Hepatocyte (in vitro differentiated cells): ENCODE results near the gene ISM1. TPM values are rescaled to one million over a fixed set of nuclear protein-coding genes. Genes with fewer than 3 reads are reported as not detected.

Experiments used
- DNase-seq: peaks from one replicate; pipeline ENCODE4 v3.0.0-alpha.2; 2016; ENCODE audit warnings: low spot score
- H2AFZ ChIP-seq: fragments of 200-600 bp; sonication (generic); 2 replicates; pipeline ENCODE4 v1.6.0; 2016; ENCODE audit warnings: antibody characterized with exemption, mild to moderate bottlenecking
- H3K27ac ChIP-seq: fragments of 200-600 bp; sonication (generic); 2 replicates; pipeline ENCODE4 v1.5.1; 2016; ENCODE audit warnings: mild to moderate bottlenecking
- H3K27me3 ChIP-seq: fragments of 200-600 bp; sonication (generic); 2 replicates; pipeline ENCODE4 v1.6.1; 2016
- H3K36me3 ChIP-seq: fragments of 200-600 bp; sonication (generic); replicated peaks from 2 replicates; pipeline ENCODE4 v1.5.1; 2016; ENCODE audit warnings: low read depth; ENCODE audit not compliant: insufficient read depth
- H3K4me1 ChIP-seq: fragments of 200-600 bp; sonication (generic); 2 replicates; pipeline ENCODE4 v1.5.1; 2016; ENCODE audit warnings: mild to moderate bottlenecking, moderate library complexity; ENCODE audit not compliant: insufficient read depth
- H3K4me2 ChIP-seq: fragments of 200-600 bp; sonication (generic); 2 replicates; pipeline ENCODE4 v1.6.0; 2016
- H3K4me3 ChIP-seq: fragments of 200-600 bp; sonication (generic); 2 replicates; pipeline ENCODE4 v1.5.1; 2016; ENCODE audit warnings: mild to moderate bottlenecking
- H3K79me2 ChIP-seq: fragments of 200-600 bp; sonication (generic); 2 replicates; pipeline ENCODE4 v1.6.0; 2017; ENCODE audit warnings: mild to moderate bottlenecking
- H3K9me2 ChIP-seq: fragments of 200-600 bp; sonication (generic); replicated peaks from 2 replicates; pipeline ENCODE4 v1.6.0; 2017; ENCODE audit warnings: mild to moderate bottlenecking; ENCODE audit not compliant: insufficient read depth
- H3K9me3 ChIP-seq: fragments of 200-600 bp; sonication (generic); 2 replicates; pipeline ENCODE4 v1.5.1; 2016; ENCODE audit warnings: low read depth, mild to moderate bottlenecking
- H4K20me1 ChIP-seq: fragments of 200-600 bp; sonication (generic); 2 replicates; pipeline ENCODE4 v1.6.0; 2016; ENCODE audit warnings: mild to moderate bottlenecking; ENCODE audit not compliant: insufficient read depth, poor library complexity, severe bottlenecking
- CTCF ChIP-seq: fragments of 200-600 bp; sonication (generic); IDR thresholded peaks from 2 replicates; pipeline ENCODE4 v1.5.1; 2016; ENCODE audit warnings: antibody characterized with exemption, mild to moderate bottlenecking; ENCODE audit not compliant: poor library complexity
- EZH2 ChIP-seq: fragments of 200-600 bp; sonication (generic); IDR thresholded peaks from 2 replicates; pipeline ENCODE4 v1.6.1; 2016; ENCODE audit warnings: antibody characterized with exemption, mild to moderate bottlenecking, borderline replicate concordance
- EZH2phosphoT487 ChIP-seq: fragments of 200-600 bp; sonication (generic); IDR thresholded peaks from one replicate; pipeline ENCODE4 v1.6.1; 2018; ENCODE audit warnings: antibody characterized with exemption, mild to moderate bottlenecking, low read depth, moderate library complexity; ENCODE audit not compliant: unreplicated experiment, severe bottlenecking
- WGBS: methylation state at CpG from one replicate; pipeline ENCODE4 v1.1.6; 2016; ENCODE audit warnings: low lambda C conversion rate; ENCODE audit errors: missing lambda C conversion rate; 5-methylcytosine and 5-hydroxymethylcytosine counted together
- polyA plus RNA-seq: library from polyadenylated mRNA; unstranded; fragments of >200 nt; fragmentation: Nextera tagmentation; extraction: Ambion mirVana; gene quantifications from 2 replicates; pipeline ENCODE4 v1.2.1, GENCODE V29; 2016
- total RNA-seq: library from RNA; depleted of rRNA; stranded (reverse); fragments of >200 nt; gene quantifications from 2 replicates; pipeline ENCODE4 v1.2.3, GENCODE V29; 2014

The ISM1 gene
- total and polyA plus RNA-seq, 2 experiments from 2014 or later, result 0.76 to 1.7 TPM

DNA sequence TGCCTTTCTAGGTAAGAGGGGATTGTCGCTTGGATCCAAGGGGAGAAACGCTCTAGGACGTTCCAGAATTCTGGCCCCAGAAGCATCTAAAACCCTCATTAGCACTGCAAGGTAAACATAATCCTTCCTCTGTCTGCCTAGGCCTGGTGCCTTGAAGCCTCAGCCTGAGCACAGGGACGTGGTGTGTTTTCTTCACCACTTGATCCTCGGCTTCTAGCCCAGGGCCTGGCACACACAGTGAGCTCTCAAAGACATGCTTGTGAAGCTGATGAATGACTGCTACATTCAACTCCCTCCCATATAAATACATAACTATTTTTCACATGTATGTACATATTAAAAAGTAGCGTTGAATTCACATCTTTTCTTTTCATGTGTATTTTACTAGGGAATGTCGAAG lies 100.3 kb downstream of the ISM1 start:
- Histone ChIP-seq H3K4me1 (peaks cover 9% of the 10 kb centered on the region), H3K4me2 (no peak overlapping the region), H3K27ac (no peak overlapping the region), H4K20me1 (no peaks in the 10 kb centered on the region), H3K9me3 (no peaks in the 10 kb centered on the region), H3K36me3 (no peaks in the 10 kb centered on the region), H3K4me3 (no peak overlapping the region), H3K9me2 (no peaks in the 10 kb centered on the region), H3K27me3 (no peaks in the 10 kb centered on the region), H3K79me2 (no peaks in the 10 kb centered on the region), H2AFZ (no peak overlapping the region)
- no peak for DNase-seq
- TF ChIP-seq CTCF, result no peak
- WGBS, result 78% methylated on average over 7 of the region's 7 CpGs

- no peak for TF ChIP-seq EZH2
- no peak for TF ChIP-seq EZH2phosphoT487
- TF ChIP-seq CTCF, result no peak
- WGBS, result 29% methylated on average over 5 of the region's 5 CpGs
- Histone ChIP-seq H2AFZ (no peak overlapping the region), H3K4me2 (peak overlapping the region; percentile 37), H3K4me1 (peaks cover 9% of the 10 kb centered on the region), H3K27ac (no peak overlapping the region), H4K20me1 (no peaks in the 10 kb centered on the region), H3K9me3 (no peaks in the 10 kb centered on the region), H3K79me2 (no peaks in the 10 kb centered on the region), H3K27me3 (no peaks in the 10 kb centered on the region), H3K4me3 (no peak overlapping the region), H3K9me2 (no peaks in the 10 kb centered on the region), H3K36me3 (no peaks in the 10 kb centered on the region)
- DNase-seq, result no peak
Measured at GRCh38 chr20:13322198-13322597, 101.1 kb downstream of the ISM1 start.

DNA sequence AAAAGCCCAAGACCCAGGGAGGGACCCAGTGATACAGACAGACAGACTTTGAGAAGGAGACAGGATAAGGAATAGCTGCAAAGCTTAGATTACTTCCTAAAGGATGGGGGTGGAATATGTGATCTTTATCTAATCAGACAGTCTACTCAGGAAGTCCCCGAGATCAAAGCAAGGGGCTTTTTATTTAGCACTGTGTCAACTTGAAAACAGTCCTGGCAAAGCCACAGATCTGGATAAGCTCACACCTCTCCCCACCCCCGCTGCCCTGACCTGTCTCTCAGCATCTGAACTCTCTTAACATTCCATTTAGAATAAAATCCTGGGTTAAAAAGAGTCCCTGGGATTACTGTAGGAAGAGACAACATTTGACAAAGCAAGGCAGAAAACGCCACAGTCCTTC lies 101.5 kb downstream of the ISM1 start:
- H3K79me2 ChIP-seq, result no peaks in the 10 kb centered on the region
- no peaks in the 10 kb centered on the region for H3K9me3 ChIP-seq
- peak overlapping the region; percentile 37 for H3K4me2 ChIP-seq
- H3K9me2 ChIP-seq, result no peaks in the 10 kb centered on the region
- H3K4me3 ChIP-seq, result no peak overlapping the region
- no peaks in the 10 kb centered on the region for H4K20me1 ChIP-seq
- no peaks in the 10 kb centered on the region for H3K36me3 ChIP-seq
- peaks cover 9% of the 10 kb centered on the region for H3K4me1 ChIP-seq
- no peak for DNase-seq
- peak overlapping the region; percentile 1 for H3K27ac ChIP-seq
- TF ChIP-seq CTCF (no peak), EZH2 (no peak), EZH2phosphoT487 (no peak)
- no peak overlapping the region for H2AFZ ChIP-seq
- H3K27me3 ChIP-seq, result no peaks in the 10 kb centered on the region
- WGBS, result 10% methylated on average over 3 of the region's 3 CpGs

DNA sequence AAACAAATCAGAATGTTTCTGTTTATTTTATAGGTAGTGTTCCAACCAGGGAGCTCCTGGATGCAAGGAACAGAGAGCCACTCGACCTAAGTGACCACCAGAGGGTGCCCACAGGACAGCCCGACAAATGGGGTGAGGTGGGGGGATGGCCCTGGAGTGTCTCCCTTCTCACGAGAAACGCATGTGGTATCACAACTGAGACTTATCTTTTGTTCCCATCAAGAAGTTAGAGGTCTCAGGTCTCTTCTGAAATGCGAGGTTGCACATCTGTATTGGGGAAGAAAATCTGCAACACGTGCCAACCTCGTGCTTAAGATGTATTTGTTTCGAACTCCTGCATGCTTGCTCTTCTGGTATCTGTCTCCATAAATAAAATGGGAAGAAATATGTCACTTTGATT lies 104.0 kb downstream of the ISM1 start:
- no peaks in the 10 kb centered on the region for H3K36me3 ChIP-seq
- no peak overlapping the region for H2AFZ ChIP-seq
- 34% methylated on average over 8 of the region's 8 CpGs for WGBS

More for the DNA sequence above, 104.0 kb downstream of the ISM1 start:
- TF ChIP-seq CTCF, result peak; percentile 45
- no peak for TF ChIP-seq EZH2
- Histone ChIP-seq H3K9me2 (no peaks in the 10 kb centered on the region), H3K27ac (no peak overlapping the region), H4K20me1 (no peaks in the 10 kb centered on the region), H3K4me2 (no peak overlapping the region), H3K9me3 (no peaks in the 10 kb centered on the region), H3K4me3 (no peak overlapping the region), H3K27me3 (no peaks in the 10 kb centered on the region), H3K4me1 (peaks cover 9% of the 10 kb centered on the region), H3K79me2 (no peaks in the 10 kb centered on the region)
- DNase-seq, result peak; percentile 39
